Aorta (tissue), 5 donors: Measurements from ENCODE around the gene PROM2. TPM values are rescaled to one million over a fixed set of nuclear protein-coding genes. Genes with fewer than 3 reads are reported as not detected.

Experiments
- ATAC-seq: fragments of 200-7000 bp; cut with Tn5 transposase; one replicate; pipeline ENCODE4 v1.9.1; 2022; ENCODE audit warnings: moderate library complexity; ENCODE audit not compliant: low FRiP score
- DNase-seq, 2 donors: peaks; one replicate each; pipeline ENCODE4 v3.0.0-alpha.2; 2020
- H3K27ac ChIP-seq, 2 donors: one replicate each; pipeline ENCODE4 v1.5.1; 2013; ENCODE audit warnings: low read length in 2 of 2, mild to moderate bottlenecking in 2 of 2, moderate library complexity in 2 of 2, control low read depth in 1 of 2, inconsistent platforms in 1 of 2, low read depth in 1 of 2
- H3K27me3 ChIP-seq, 2 donors: one replicate each; pipeline ENCODE4 v1.6.1; 2013; ENCODE audit warnings: control low read depth in 1 of 2, low read length in 1 of 2, mild to moderate bottlenecking in 1 of 2, moderate library complexity in 1 of 2; ENCODE audit not compliant: insufficient read depth in 2 of 2, control insufficient read depth in 1 of 2
- H3K36me3 ChIP-seq, 2 donors: one replicate each; pipeline ENCODE4 v1.6.1; 2013; ENCODE audit warnings: control low read depth in 1 of 2, low read length in 1 of 2, mild to moderate bottlenecking in 1 of 2; ENCODE audit not compliant: insufficient read depth in 2 of 2, control insufficient read depth in 1 of 2
- H3K4me1 ChIP-seq, 2 donors: one replicate each; pipeline ENCODE4 v1.6.1; 2013; ENCODE audit warnings: low read length in 2 of 2, control low read depth in 1 of 2, mild to moderate bottlenecking in 1 of 2, moderate library complexity in 1 of 2; ENCODE audit not compliant: insufficient read depth in 2 of 2, control insufficient read depth in 1 of 2
- H3K4me3 ChIP-seq, 2 donors: one replicate each; pipeline ENCODE4 v1.5.1; 2013; ENCODE audit warnings: low read length in 2 of 2, control low read depth in 1 of 2, mild to moderate bottlenecking in 1 of 2
- H3K9me3 ChIP-seq: one replicate; pipeline ENCODE4 v1.6.1; 2013; ENCODE audit warnings: mild to moderate bottlenecking, low read length; ENCODE audit not compliant: control insufficient read depth
- WGBS, 2 donors: extraction: QIAGEN DNeasy Blood & Tissue Kit; methylation state at CpG; one replicate each; pipeline ENCODE4 v1.1.7; 2013; 5-methylcytosine and 5-hydroxymethylcytosine counted together
- intact Hi-C, 2 donors: fragments of 100-400 bp; cut with DNase I; formaldehyde crosslinking; loops; one replicate each; pipeline versions ENCODE4 v1.14.2 to v1.15.0; 2022
- polyA plus RNA-seq, 2 donors: library from polyadenylated mRNA; stranded (reverse); fragments of 200-250 nt; gene quantifications; one replicate each; pipeline ENCODE4 v1.2.3, GENCODE V29; 2013
- total RNA-seq, 2 donors: library from RNA; stranded (reverse); fragmentation: NEBNext Ultra II Directional; extraction: Animal tissue kit (Norgen Biotek cat#: 25700); gene quantifications; one replicate each; pipeline ENCODE4 v1.2.1, GENCODE V29; 2021
- donor health status: healthy with polysubstance abuse.
- donor health status: Bipolar disorder and iron deficiency.
- donor health status: DM: no; HTN: no; CAD: no.
- donor health status: DM: no; HTN: no; CAD: no.
- donor health status: DM: yes; HTN: yes; CAD: no.

Gene PROM2
- total and polyA plus RNA-seq, 4 donors = 1.4 to 2.8 (median 1.4) TPM; not detected in 1

DNA sequence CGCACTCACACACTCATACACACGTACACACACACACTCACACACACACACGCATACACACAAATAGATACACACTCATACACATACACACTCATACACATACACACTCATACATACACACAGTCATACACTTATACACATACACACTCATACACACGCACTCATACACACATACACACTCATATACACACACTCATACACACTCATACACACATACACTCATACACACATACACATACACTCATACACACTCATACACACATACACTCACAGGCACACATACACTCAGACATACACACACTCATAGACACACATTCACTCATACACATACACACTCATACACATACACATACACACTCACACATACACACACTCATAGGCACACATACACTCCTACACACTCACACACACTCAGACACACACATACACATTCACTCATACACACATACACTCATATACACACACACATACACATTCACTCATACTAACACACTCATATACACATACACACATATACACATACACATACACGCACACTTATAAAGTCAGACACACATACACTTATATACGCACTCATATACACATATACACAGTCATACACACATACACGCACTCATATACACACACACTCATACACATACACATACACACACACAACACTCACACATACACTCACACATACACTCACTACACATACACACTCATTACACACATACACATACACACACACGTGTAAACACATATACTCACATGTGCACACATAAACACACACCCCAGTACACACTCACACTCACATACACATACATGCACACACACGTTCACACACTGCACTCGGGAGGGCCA is 51.6 kb downstream of the PROM2 start:
- H3K4me1 ChIP-seq = no peaks in the 10 kb centered on the region
- DNase-seq (no peak), ATAC-seq (no peak)
- H3K36me3 ChIP-seq = no peaks in the 10 kb centered on the region
- no peak overlapping the region for H3K27ac ChIP-seq
- H3K27me3 ChIP-seq = no peaks in the 10 kb centered on the region
- intact Hi-C loops = no loop called here
- H3K4me3 ChIP-seq = no peak overlapping the region
- H3K9me3 ChIP-seq = no peaks in the 10 kb centered on the region
- 93 to 96% methylated on average over 10 of the region's 10 CpGs for WGBS, 2 donors

DNA sequence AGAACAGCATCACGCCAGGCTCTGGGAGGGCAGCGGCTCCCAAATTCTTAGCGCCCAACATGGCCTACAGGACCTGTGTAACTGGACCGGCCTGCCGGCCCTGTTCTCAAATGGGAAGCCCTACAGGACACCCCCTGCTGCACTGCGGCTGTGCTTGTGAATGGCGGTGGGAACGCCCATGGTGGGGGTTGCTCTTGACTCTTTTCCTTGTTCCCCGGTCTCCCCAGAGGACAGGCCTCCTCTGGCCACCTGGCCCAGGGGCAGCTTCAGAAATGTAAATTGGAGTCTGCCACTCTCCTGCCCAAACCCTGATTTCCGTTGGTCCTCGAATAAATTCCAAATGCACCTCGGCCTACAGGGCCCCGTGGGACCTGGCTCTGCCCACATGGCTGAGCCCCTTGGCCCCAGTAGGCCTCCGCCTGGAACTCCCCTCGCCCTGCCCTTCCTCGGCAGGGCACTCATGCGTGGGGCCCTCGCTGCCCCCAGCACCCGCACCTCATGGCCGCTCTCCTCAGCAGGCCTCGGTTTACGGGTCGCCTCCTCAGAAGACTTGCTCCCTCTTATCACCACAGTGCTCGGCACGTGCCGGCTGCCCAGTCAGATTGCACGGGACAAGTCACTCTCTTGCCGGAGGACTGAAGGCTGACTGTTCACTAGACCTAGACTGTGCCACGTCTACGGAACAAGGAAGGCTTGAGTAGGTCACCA is 52.3 kb downstream of the PROM2 start:
- no peaks in the 10 kb centered on the region for H3K9me3 ChIP-seq
- no peak overlapping the region for H3K4me3 ChIP-seq
- intact Hi-C loops = no loop called here
- H3K27ac ChIP-seq = no peak overlapping the region
- DNase-seq (no peak), ATAC-seq (no peak)
- 95 to 97% methylated on average over 30 of the region's 30 CpGs for WGBS, 2 donors
- H3K4me1 ChIP-seq = no peaks in the 10 kb centered on the region
- H3K27me3 ChIP-seq = no peaks in the 10 kb centered on the region
- no peaks in the 10 kb centered on the region for H3K36me3 ChIP-seq

DNA sequence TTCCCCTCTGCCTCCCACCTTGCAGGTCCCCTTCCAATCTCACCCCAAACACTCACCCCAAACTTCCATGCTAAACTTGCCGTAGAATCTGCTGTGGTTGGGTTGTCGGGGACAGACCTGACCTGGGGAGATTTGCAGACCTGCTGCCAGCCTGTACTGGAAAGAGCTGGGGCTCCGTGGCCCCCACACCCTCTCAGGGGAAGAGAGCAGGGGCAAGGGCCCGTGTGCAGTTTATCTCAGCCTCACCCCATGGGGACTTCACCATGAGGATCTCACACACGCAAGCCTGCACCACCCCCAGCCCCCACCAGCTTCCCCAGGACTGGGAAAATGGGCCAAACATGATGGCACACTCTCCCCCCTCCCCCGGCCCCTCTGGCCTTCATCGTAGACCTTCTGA is 53.6 kb downstream of the PROM2 start:
- ATAC-seq (no peak), DNase-seq (no peak)
- no peaks in the 10 kb centered on the region for H3K36me3 ChIP-seq
- no peaks in the 10 kb centered on the region for H3K27me3 ChIP-seq
- H3K4me1 ChIP-seq = no peaks in the 10 kb centered on the region
- no peak overlapping the region for H3K27ac ChIP-seq
- H3K4me3 ChIP-seq = no peak overlapping the region
- WGBS, 2 donors = 73 to 78% methylated on average over 7 of the region's 7 CpGs
- intact Hi-C loops = no loop called here
- no peaks in the 10 kb centered on the region for H3K9me3 ChIP-seq

DNA sequence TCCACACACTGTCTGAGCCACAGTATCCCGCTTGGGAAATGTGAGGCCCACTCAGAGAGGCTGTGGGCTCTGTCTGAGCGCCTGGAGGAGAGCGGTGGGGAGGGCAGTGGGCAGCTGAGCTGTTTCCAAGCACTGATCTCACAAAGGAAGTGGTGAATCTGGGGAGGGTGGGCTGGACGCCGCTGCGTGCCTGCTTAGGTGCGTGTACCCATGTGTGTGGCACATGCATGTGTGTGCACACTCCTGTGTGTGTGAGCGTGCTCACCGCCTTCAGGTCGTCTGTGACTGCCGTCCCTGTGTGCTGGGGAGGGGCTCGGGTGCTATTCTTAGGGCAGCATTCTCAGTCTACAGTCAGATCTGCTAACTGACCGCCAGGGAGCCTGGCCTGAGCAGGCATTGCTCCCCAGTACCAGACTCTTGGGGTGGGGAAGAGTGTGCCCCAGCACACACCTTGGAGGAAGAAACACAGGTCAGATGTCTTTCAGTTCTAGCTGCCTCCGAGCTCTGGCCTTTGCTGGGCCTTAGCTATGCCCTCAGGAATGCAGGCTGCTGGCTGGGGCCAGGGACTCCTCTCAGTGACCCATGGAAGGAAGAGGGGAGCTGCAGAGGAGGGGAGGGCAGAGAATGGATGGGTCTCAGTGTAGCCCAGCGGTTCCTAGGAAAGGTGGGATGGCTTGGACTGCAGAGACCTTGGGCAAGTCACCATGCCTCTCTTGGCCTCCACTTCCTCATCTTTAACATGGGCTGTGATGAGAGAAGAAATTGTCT is 54.3 kb downstream of the PROM2 start:
- Histone ChIP-seq H3K9me3 (no peaks in the 10 kb centered on the region), H3K27ac (no peak overlapping the region), H3K4me3 (no peak overlapping the region), H3K4me1 (no peaks in the 10 kb centered on the region), H3K36me3 (no peaks in the 10 kb centered on the region), H3K27me3 (no peaks in the 10 kb centered on the region)
- intact Hi-C loops = no loop called here
- WGBS, 2 donors = 15 to 23% methylated on average over 15 of the region's 15 CpGs
- ATAC-seq (no peak), DNase-seq (no peak)

DNA sequence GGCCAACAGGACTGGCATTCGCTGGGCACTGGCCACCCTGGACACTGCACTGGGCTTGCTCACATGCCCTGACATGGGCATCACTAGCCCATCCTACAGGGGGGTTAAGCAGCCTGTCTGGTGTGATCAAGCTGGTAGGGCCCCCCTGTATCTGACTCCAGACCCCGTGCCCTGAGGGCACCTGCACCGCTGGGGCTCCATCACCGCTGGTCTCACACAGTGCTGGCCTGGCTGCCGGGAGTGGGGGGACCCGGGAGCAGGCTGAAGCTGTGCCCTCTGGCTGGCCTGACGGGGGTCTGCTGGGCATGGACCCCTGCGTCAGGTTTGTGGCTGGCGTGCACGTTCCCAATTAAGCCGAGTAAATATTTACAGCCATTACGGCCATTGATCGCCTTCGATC is 55.2 kb downstream of the PROM2 start:
- H3K27me3 ChIP-seq = no peaks in the 10 kb centered on the region
- intact Hi-C loops = no loop called here
- DNase-seq (no peak), ATAC-seq (no peak)
- no peaks in the 10 kb centered on the region for H3K4me1 ChIP-seq
- 94 to 95% methylated on average over 14 of the region's 14 CpGs for WGBS, 2 donors
- no peaks in the 10 kb centered on the region for H3K36me3 ChIP-seq
- no peak overlapping the region for H3K27ac ChIP-seq
- no peaks in the 10 kb centered on the region for H3K9me3 ChIP-seq
- H3K4me3 ChIP-seq = no peak overlapping the region

DNA sequence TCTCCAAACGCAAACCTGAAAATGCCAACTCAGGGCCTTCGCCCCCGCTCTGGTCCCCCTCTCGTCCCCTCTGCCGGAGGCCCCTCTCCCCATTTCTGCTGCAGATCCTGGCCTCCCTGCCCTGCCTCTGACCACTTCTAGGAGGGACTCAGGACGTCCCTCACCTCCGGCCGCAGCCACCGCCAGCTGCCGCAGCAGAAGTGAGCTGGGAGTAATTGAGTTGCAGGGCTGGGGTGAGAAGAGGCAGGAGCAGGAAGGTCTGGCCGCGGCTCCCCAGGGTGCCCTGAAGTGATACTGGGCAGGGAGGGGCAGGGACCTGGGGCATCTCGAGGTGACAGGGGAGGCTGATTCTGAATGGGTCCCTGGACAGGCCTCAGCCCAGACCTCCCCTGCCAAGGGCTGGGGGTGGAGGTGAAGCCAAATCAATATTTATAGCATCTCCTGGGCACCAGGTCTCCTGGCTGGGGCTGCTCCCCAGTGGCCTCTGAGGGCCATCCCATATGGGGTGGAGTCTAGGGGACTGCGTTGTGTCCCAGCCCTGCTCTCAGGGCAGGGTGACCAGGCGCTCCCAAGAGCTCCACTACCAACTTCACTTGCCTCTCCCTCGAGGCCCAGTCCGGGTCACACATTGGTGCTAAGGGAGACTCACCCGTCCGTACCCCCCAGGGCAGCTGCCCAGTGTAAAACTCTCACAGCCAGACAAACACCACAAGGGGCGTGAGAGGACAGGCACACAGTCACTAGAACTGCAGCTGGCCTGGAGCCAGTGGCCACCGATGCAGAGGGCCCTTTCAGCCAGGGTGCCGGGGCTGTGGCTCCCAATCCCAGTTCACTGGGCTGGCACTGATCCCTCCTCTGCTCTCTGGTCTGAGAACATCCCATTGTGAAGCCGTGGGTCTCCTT is 55.9 kb downstream of the PROM2 start:
- Histone ChIP-seq H3K4me1 (no peaks in the 10 kb centered on the region), H3K9me3 (no peaks in the 10 kb centered on the region), H3K27me3 (no peaks in the 10 kb centered on the region), H3K27ac (no peak overlapping the region), H3K36me3 (no peaks in the 10 kb centered on the region), H3K4me3 (no peak overlapping the region)
- ATAC-seq (no peak), DNase-seq (no peak)
- intact Hi-C loops = no loop called here
- WGBS, 2 donors = 73 to 78% methylated on average over 23 of the region's 23 CpGs

DNA sequence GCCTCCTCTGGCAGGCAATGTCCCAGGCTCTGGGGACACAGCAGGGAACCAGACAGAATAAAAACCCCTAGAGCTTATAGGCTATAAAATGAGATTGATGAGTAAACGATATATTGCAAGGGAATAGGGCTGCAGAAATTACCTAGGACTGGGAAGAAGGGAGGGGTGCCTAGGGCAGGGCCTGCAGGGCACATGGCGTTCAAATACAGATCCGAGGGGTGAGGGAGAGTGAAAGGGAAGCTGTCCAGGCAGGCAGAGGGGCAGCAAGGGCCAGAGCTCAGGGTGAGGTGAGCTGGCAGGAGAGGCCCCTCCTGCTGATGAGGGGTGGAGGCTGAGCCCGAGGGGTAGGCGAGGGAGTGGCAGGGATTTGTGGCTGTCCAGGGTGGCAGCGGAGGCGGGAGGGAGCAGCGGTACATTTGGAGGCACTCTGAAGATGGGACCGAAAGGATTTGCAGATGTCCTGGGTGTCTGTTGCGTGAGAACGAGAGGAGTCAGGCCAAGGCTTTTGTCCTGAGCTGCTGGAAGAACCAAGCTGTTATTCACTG is 56.6 kb downstream of the PROM2 start:
- Histone ChIP-seq H3K27me3 (no peaks in the 10 kb centered on the region), H3K9me3 (no peaks in the 10 kb centered on the region), H3K36me3 (no peaks in the 10 kb centered on the region), H3K4me1 (no peaks in the 10 kb centered on the region), H3K27ac (no peak overlapping the region), H3K4me3 (no peak overlapping the region)
- intact Hi-C loops = no loop called here
- WGBS, 2 donors = 91 to 93% methylated on average over 11 of the region's 11 CpGs
- DNase-seq = peak in 1 of 2 donors; percentile 32
- no peak for ATAC-seq

DNA sequence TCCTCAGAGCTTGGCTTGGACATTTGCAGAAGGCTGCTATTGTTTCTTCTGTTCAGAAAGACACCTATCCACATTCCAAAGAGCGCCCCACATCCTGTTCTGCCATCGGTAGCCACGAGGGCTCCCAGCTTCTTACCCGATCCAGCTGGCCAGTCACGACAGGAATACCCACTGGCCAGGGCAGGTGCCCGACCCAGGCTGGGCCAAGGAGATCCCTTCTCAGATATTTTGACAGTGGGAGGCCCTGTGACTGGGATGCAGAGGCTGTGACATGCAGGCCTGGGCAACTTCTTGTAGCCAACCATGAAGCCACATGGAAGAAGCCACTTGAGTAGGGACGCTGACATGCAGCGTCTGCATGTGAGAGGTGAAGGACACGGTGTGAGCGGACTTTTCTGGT is 57.4 kb downstream of the PROM2 start:
- intact Hi-C loops = no loop called here
- DNase-seq = peak; percentile 34 to 41
- WGBS, 2 donors = 91 to 94% methylated on average over 10 of the region's 10 CpGs
- no peak for ATAC-seq
- no peak overlapping the region for H3K27ac ChIP-seq
- H3K9me3 ChIP-seq = no peaks in the 10 kb centered on the region
- no peaks in the 10 kb centered on the region for H3K27me3 ChIP-seq
- H3K4me1 ChIP-seq = no peaks in the 10 kb centered on the region
- H3K4me3 ChIP-seq = no peak overlapping the region
- no peaks in the 10 kb centered on the region for H3K36me3 ChIP-seq
